ENCODE measurements around the gene TFF3.

TFF3 gene

GRCh38 chr21:42343556-42343955, 28.3 kb upstream of the TFF3 start:
- POLR2A ChIA-PET (ENCODE audit: low non-redundant PET): no interaction called here
- no peak overlapping the region for H3K27ac ChIP-seq
- CTCF ChIA-PET: interaction anchor here (0.7 kb wide), 1 partner anchor 405 kb away, joined by 3 read pairs; no protein-coding TSS in a partner anchor

GRCh38 chr21:42343101-42343500, 27.9 kb upstream of the TFF3 start:
- ChIA-PET CTCF (interaction anchor here (0.7 kb wide), 1 partner anchor 405 kb away, joined by 3 read pairs; no protein-coding TSS in a partner anchor), POLR2A (ENCODE audit: low non-redundant PET) (no interaction called here)
- no peak for TF ChIP-seq CTCF (conservative IDR thresholded peaks at IDR 0.05; ENCODE audit: low read depth)
- H3K27ac ChIP-seq: no peak overlapping the region
- no peak for DNase-seq (ENCODE audit: low spot score)

More at GRCh38 chr21:42343556-42343955, 28.3 kb upstream of the TFF3 start:
- TF ChIP-seq CTCF (conservative IDR thresholded peaks at IDR 0.05; ENCODE audit: low read depth): no peak
- no peak for DNase-seq (ENCODE audit: low spot score)

- no peak for DNase-seq (ENCODE audit: low spot score)
- H3K27ac ChIP-seq: no peak overlapping the region
- POLR2A ChIA-PET (ENCODE audit: low non-redundant PET): no interaction called here
- TF ChIP-seq CTCF (conservative IDR thresholded peaks at IDR 0.05; ENCODE audit: low read depth): no peak
- CTCF ChIA-PET: no interaction called here
Measured at GRCh38 chr21:42341776-42342542, 26.8 kb upstream of the TFF3 start.

GRCh38 chr21:42340187-42341050, 25.2 kb upstream of the TFF3 start:
- TF ChIP-seq CTCF (conservative IDR thresholded peaks at IDR 0.05; ENCODE audit: low read depth): no peak
- H3K27ac ChIP-seq: no peak overlapping the region
- ChIA-PET POLR2A (ENCODE audit: low non-redundant PET) (no interaction called here), CTCF (no interaction called here)
- DNase-seq (ENCODE audit: low spot score): no peak

GRCh38 chr21:42338729-42339715, 23.8 kb upstream of the TFF3 start:
- DNase-seq (ENCODE audit: low spot score): no peak
- no peak overlapping the region for H3K27ac ChIP-seq
- POLR2A ChIA-PET (ENCODE audit: low non-redundant PET): no interaction called here
- TF ChIP-seq CTCF (conservative IDR thresholded peaks at IDR 0.05; ENCODE audit: low read depth): no peak
- CTCF ChIA-PET: interaction anchor here (0.6 to 0.7 kb wide), 2 partner anchors 133 to 196 kb away, joined by 3 read pairs; no protein-coding TSS in a partner anchor
